ENCODE results near the gene S1PR4. TPM values are rescaled to one million over a fixed set of nuclear protein-coding genes. Genes with fewer than 3 reads are reported as not detected.

The S1PR4 gene
- total RNA-seq, 1 donor from 2014 or later, result not detected

- H3K27ac ChIP-seq (ENCODE audit: low read depth, low read length), result no peak overlapping the region
These were observed 11.3 kb downstream of the S1PR4 start for GRCh38 chr19:3189702-3190469.

GRCh38 chr19:3190470-3190770 lies 11.9 kb downstream of the S1PR4 start:
- H3K27ac Mint-ChIP-seq (ENCODE audit: unreplicated experiment), result no peak overlapping the region
- no peak for FAIRE-seq

More at GRCh38 chr19:3189702-3190469, 11.3 kb downstream of the S1PR4 start:
- H3K9me3 ChIP-seq (ENCODE audit: insufficient read depth, low read depth, low read length), result no peaks in the 10 kb centered on the region
- H3K4me3 ChIP-seq (ENCODE audit: insufficient read depth, low read depth, low read length), result no peak overlapping the region
- H3K27me3 ChIP-seq (ENCODE audit: insufficient read depth, low read length), result no peaks in the 10 kb centered on the region
- Mint-ChIP-seq H3K36me3 (ENCODE audit: low read depth, unreplicated experiment) (peaks cover 6% of the 10 kb centered on the region), H3K27ac (ENCODE audit: unreplicated experiment) (no peak overlapping the region), H3K4me1 (ENCODE audit: low read depth, unreplicated experiment) (peaks cover 12% of the 10 kb centered on the region), H3K4me3 (ENCODE audit: unreplicated experiment) (no peak overlapping the region), H3K9me3 (ENCODE audit: unreplicated experiment) (peaks cover 1% of the 10 kb centered on the region), H3K27me3 (ENCODE audit: low read depth, unreplicated experiment) (no peaks in the 10 kb centered on the region)
- TF ChIP-seq EZH2 (IDR thresholded peaks at IDR 0.05; ENCODE audit: insufficient read depth, low read length), result no peak
- no peak for TF ChIP-seq CTCF (IDR thresholded peaks at IDR 0.05; ENCODE audit: insufficient read depth, low read depth, low read length)
- DNase-seq (ENCODE audit: low read depth) (no peak), FAIRE-seq (no peak)
- H3K4me1 ChIP-seq (ENCODE audit: insufficient read depth, low read length), result peaks cover 8% of the 10 kb centered on the region
- H3K36me3 ChIP-seq (ENCODE audit: insufficient read depth, low read length), result no peaks in the 10 kb centered on the region
- H3K9ac ChIP-seq (ENCODE audit: low read length), result no peak overlapping the region
- peaks cover 78% of the 10 kb centered on the region for H3K79me2 ChIP-seq (ENCODE audit: insufficient read depth, low read length)
- peaks cover 63% of the 10 kb centered on the region for H4K20me1 ChIP-seq (ENCODE audit: insufficient read depth, low read length)
- no peak overlapping the region for H2AFZ ChIP-seq (ENCODE audit: low read depth, low read length)
- no peak overlapping the region for H3K4me2 ChIP-seq (ENCODE audit: low read length)

More at GRCh38 chr19:3190470-3190770, 11.9 kb downstream of the S1PR4 start:
- H3K79me2 ChIP-seq (ENCODE audit: insufficient read depth, low read length), result peaks cover 78% of the 10 kb centered on the region
- no peak for DNase-seq (ENCODE audit: low read depth)
- Mint-ChIP-seq H3K4me3 (ENCODE audit: unreplicated experiment) (no peak overlapping the region), H3K27me3 (ENCODE audit: low read depth, unreplicated experiment) (no peaks in the 10 kb centered on the region), H3K9me3 (ENCODE audit: unreplicated experiment) (peaks cover 1% of the 10 kb centered on the region), H3K36me3 (ENCODE audit: low read depth, unreplicated experiment) (peaks cover 6% of the 10 kb centered on the region), H3K4me1 (ENCODE audit: low read depth, unreplicated experiment) (peaks cover 12% of the 10 kb centered on the region)
- TF ChIP-seq CTCF (IDR thresholded peaks at IDR 0.05; ENCODE audit: insufficient read depth, low read depth, low read length) (no peak), EZH2 (IDR thresholded peaks at IDR 0.05; ENCODE audit: insufficient read depth, low read length) (no peak)
- H3K36me3 ChIP-seq (ENCODE audit: insufficient read depth, low read length), result no peaks in the 10 kb centered on the region
- H3K27ac ChIP-seq (ENCODE audit: low read depth, low read length), result no peak overlapping the region
- peaks cover 63% of the 10 kb centered on the region for H4K20me1 ChIP-seq (ENCODE audit: insufficient read depth, low read length)
- H3K4me1 ChIP-seq (ENCODE audit: insufficient read depth, low read length), result peaks cover 8% of the 10 kb centered on the region
- H3K4me2 ChIP-seq (ENCODE audit: low read length), result no peak overlapping the region
- H3K9me3 ChIP-seq (ENCODE audit: insufficient read depth, low read depth, low read length), result no peaks in the 10 kb centered on the region
- no peaks in the 10 kb centered on the region for H3K27me3 ChIP-seq (ENCODE audit: insufficient read depth, low read length)
- H2AFZ ChIP-seq (ENCODE audit: low read depth, low read length), result no peak overlapping the region
- no peak overlapping the region for H3K9ac ChIP-seq (ENCODE audit: low read length)
- no peak overlapping the region for H3K4me3 ChIP-seq (ENCODE audit: insufficient read depth, low read depth, low read length)

Data from astrocyte (in vitro differentiated cells and primary cell).